ENCODE results near the gene HDAC4.

DNA sequence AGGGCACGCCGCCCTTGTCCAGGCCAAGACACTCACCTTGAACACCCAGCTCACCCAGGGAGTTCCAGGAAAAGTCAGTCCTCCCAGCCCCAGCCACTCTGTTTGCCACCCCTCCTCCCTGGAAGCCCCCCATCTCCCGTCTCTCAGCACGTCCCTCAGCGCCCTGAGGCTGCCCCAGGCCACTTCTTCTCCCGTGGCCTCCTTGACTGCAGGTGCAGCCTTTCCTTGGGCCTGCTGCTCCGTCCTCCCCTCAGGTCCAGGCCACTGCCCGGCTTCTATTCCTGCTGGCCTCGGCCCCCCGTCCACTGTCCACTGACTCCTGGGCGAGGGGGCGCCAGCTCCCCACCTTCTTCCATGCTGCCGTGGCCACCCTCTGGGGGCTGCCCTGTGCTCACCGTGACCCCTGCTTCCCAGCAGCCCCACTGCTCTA is 239.1 kb downstream of the HDAC4 start:
- TF ChIP-seq EZH2 (optimal IDR thresholded peaks at IDR 0.05; ENCODE audit: low read depth, low read length): no peak
- TF ChIP-seq, protein P1, sequence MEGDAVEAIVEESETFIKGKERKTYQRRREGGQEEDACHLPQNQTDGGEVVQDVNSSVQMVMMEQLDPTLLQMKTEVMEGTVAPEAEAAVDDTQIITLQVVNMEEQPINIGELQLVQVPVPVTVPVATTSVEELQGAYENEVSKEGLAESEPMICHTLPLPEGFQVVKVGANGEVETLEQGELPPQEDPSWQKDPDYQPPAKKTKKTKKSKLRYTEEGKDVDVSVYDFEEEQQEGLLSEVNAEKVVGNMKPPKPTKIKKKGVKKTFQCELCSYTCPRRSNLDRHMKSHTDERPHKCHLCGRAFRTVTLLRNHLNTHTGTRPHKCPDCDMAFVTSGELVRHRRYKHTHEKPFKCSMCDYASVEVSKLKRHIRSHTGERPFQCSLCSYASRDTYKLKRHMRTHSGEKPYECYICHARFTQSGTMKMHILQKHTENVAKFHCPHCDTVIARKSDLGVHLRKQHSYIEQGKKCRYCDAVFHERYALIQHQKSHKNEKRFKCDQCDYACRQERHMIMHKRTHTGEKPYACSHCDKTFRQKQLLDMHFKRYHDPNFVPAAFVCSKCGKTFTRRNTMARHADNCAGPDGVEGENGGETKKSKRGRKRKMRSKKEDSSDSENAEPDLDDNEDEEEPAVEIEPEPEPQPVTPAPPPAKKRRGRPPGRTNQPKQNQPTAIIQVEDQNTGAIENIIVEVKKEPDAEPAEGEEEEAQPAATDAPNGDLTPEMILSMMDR (IDR thresholded peaks at IDR 0.05; ENCODE audit: low read length): no peak
